Measurements from ENCODE around the gene CDK1.

Gene CDK1

DNA sequence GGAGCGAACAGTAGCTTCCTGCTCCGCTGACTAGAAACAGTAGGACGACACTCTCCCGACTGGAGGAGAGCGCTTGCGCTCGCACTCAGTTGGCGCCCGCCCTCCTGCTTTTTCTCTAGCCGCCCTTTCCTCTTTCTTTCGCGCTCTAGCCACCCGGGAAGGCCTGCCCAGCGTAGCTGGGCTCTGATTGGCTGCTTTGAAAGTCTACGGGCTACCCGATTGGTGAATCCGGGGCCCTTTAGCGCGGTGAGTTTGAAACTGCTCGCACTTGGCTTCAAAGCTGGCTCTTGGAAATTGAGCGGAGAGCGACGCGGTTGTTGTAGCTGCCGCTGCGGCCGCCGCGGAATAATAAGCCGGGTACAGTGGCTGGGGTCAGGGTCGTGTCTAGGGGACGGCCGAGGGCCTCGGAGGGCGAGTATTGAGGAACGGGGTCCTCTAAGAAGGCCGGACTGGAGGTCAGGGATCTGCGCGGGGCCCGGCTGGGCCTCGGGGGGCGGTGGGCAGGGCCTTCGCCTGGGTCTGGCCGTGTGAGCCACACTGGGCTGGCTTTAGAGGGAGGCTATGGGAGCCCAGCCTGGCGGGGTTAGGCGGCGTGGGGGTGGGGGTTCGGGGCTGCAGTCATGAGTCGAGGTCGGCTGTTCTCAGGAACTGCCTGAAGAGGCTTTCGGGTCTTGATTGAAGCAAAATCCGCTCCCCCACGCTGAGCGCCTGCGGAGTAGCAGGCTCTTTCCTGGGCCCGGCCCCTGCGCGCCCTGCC is at the start of gene CDK1:
TSS of gene CDK1 (plus strand) at position 265 of the 757 bp plus-strand sequence. CDS start 1,688 bp downstream, outside the sequence.
- peak; percentile 84 to 90 for DNase-seq

DNA sequence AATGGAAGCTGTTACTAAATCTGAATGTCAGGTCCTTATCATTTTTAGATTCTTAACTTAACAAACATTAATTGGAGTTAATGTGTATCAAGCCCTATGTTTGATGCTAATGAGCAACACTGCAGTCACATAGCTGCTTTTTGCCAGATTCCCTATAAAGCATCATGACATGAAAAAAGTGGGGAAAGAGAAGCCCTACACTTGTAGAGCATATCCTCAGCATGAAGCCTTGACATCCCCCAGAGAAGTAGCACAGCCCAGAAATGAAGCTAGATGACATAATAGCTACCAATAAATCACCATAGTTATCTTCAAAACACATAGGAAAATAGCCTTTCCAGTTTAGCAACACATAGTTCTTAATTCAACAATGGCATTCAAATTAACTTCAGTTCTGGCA is 49.2 kb upstream of the CDK1 start:
- no peak for DNase-seq

DNA sequence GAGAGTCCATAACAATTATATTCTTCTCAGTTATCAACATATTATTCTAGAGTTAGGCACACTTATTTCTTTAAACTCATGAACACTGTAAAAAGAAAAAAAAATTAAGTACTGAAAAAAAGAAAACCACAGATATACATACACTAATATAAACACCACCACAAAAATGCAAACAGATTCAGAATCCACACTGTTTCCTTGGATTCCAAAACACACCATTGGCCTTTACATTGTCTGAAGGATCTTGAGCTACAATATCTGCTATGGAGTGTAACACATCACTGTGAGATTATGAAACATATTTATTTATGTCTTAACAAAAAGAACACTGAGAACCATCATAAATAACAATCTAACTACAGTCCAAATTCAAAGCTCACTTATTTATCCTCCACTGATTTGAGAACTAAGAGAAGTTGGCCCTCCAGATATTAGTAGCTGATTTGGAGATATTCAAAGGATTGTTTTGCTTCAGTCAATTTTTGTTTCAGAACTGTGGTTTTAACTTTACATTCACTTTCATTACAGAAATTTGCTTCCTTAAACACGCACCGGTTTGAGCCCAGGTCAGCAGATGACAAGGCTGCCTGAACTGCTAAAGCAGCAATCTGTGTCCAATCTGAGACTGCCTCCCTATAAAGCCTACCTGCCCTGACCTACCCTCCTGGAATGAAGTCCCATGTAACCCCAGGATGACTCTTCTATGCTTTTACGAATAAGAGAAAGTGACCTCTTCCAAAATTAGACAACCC is 47.0 kb upstream of the CDK1 start:
- DNase-seq, result no peak

DNA sequence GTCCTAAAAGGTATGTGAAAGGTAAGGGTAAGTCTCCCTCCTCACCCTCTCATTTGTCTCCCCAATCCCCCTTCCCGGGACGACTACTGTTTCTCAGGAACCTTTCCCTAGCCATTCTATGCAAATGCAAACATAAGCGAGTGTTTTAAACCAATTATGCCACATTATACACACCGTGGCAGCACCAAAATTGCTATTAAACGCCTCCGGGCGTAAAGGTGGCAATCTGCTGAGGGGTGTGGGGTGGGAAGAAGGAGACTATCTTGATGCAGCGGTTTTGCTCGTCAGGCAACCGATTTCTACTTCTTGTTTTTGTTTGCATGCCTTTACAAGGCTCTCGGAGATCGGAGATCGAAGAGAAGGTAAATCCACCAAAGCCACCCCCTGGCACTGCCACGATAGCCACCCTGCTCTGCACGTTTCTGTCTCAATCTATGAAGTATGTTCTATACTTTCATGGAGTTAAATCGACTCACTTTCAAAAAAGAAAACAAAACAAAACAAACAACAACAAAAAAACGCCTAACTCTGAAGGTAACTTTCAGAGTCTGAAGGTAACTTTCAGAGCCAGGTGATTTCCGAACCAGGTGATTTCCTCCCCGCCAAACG is 46.0 kb upstream of the CDK1 start:
- DNase-seq, result no peak

DNA sequence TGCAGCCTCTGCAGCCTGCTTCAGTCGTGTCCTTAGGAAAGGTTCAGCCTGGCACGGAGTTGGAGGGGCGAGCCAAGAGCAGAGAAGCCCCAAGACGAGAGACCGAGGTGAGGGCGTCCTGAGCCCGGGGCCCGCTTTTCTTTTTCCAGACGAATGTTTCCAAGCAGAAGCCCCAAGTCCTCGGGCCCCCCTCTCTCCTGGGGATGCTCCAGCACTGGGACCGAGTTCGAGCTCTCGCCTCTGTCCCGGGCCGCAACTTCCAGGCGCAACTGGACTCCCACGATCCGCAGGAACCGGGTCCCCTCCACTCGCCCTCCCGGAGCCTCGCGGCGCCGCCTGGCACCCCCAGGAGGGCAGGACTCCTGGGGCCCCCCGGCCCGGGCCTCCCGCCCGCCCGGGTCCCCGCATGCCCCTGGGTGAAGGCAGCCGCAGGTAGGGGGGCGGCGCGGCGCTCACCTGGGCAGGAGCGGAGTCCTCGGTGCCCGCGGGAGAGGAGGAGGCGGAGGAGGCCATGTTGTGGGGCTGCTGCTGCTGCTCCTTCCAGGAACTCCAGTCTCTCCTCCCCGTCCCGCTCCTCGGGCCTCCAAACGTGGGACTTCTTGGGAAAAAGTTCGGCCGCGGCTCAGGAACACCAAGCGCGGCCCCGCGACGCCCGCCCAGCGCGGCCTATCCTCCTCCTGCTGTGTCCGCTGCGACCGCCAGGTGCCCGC is 45.3 kb upstream of the CDK1 start:
- DNase-seq, result no peak

DNA sequence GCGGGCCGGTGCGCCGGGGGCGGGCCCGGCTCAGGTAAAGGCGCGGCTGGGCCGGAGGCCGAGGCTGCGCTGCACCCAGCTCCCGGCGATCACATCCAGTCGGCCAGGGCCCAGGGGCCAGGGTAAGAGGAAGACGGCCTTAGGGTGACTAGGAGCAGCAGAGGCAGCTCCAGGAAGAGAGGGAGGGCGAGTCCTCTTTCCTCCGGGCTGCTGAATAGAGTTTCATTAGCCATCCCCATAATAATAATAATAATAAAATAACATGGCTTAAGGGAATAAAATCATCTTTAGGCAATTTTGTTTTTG is 44.8 kb upstream of the CDK1 start:
- DNase-seq, result no peak

DNA sequence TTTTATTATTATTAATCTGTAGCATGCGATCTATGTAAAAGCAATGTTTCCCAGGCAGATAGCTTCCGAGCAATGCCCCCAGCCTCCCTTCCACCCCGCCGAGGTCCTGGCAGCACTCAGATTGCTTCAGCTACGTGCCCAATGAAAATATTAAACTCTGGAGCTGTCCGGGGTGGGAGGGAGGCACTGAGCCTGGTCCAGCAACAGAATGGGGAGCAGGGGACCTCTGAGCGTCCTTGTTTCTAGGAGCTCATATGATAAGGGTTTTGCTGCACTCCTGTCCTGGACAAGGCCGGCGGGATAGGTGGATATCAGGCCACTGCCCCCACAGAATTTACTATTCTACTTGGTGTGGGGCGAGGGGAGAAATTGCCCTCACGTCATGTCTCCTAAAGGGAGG is 44.5 kb upstream of the CDK1 start:
- DNase-seq, result no peak

DNA sequence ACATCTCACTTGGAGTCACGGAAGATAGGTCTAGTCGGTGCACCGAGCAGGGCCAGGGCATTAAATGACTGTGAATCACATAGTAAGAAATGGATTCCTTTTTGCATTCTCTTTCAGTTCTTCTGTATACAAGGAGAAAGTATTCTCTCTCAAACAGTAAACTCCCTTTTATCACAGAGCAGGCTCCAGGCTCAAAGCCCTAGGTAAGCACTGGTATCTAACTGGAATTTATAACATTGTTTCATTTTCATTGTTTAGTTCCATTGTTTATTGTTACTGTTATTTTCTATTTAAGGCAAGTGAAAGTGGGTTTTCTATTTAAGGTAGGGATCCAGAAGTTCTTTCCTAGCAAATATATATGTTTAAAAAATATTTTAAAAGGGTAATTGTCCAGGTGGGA is 44.1 kb upstream of the CDK1 start:
- DNase-seq, result no peak

DNA sequence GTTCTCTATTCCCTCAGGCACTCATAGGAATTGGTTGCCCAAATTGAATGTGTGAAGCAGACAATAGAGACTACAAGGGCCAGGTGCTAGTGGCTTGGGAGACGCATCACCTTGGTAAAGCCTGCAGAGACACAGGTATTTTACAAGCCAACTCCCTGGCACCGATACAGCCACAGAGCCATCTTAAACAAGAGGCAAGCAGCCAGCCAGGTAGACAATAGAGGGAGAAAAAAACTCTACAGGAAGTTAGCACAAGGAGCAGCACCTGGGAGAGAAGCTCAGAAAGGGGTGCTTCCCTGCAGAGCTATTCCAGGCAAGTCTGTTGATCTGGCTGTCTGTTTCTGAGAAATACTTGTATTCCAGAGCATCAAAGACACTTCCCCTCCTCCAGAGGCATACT is 43.0 kb upstream of the CDK1 start:
- DNase-seq, result no peak

DNA sequence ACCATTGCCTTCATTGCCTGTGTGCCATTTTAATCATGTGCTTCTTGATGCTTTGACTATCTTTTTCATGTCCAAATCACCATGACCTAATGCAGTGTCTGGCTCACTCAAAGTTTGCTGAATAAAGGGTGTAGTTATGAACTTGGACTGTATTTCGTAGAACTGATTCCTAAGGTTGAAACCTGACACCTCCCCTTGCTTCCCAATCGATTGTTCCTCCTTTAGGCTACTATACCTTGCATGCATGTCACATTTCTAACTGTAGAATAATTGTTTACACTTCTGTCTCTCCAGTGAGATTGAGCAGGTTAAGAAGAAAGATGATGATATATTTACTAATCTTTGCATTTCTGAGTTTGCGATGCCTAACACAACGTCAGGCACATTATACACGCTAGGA is 41.0 kb upstream of the CDK1 start:
- no peak for DNase-seq

DNA sequence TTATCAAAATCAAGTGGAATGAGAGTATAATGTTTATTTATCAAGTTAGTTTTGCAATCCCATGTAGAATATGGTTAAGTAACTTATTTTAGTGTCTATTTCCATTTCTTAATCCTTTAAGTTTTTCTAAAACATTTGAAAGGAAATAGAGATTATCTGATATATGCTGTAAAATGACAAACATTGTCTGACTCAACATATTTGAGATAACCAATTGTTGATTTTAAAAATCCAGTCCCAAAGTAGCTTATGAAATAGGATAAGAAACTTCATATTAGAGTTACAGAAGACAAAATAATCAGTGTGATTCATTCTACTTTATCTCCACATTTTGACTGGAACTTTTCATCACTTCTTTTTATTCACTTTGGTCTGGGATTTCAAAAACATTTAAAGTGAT is 38.7 kb upstream of the CDK1 start:
- DNase-seq, result no peak

DNA sequence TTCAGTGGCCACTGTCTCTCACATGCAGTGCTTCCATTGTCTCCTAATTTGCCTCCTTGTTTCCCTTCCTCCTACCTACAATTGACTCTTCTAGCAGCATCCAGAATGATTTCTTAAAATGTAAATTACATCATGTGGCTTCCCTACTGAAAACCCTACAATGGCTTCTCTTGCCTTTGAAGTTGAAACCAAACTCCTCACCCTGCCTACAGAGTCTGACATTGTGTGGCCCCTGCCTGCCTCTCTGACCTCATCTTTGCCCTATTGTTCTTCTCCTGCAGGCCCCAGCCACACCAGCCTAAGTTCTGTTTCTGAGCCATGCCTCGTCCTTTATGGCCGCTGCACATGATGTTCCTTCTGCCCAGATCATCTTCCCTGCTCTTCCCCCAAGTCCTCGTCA is 35.8 kb upstream of the CDK1 start:
- no peak for DNase-seq

DNA sequence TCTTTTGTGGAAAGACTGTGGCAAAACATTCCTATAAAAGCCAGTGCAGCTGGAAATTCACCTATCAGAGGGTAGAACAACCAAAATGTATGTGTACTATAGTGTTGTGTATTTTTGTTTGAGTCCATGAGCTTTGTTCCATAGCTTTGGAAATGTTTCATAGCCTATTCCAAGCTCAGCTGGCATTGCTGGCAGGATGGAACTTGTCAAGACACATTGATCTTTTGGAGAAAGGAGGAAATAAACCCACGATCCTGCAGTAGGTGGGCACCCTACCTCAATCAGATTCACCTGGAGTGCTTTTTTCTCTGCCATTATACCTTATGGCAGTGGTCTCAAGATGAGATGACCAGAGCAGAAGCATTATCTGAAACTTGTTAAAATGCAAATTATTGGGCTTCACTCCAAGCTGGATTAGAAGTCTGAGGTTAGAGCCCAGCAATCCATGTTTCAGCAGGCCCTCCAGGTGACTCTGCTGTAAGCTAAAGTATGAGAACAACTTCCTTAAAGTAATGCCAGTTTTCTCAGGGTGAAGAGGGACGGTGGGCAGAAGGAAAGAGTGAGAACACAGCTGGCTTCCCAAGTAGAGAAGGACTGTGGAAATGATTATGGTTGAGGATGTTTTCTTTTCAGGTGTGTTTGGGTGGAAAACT is 30.3 kb upstream of the CDK1 start:
- no peak for DNase-seq

DNA sequence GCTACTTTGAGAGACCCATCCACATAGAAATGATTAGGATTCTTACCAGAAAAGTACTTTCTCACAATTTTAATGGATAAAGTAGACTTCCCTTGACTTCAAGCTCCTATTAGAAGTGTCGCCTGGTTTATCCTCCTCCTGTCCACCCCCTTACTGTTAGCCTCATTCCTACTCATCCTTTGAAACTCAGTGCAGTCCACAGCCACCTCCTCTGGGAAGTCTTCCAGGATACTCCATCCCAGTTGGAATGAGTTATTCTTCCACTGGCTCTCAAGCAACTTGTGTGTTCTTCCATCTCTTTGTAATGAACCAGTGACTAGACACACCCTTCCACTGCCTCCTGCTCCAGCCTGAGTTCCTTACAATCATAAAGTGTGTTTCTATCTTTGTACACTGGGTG is 25.1 kb upstream of the CDK1 start:
- no peak for DNase-seq

DNA sequence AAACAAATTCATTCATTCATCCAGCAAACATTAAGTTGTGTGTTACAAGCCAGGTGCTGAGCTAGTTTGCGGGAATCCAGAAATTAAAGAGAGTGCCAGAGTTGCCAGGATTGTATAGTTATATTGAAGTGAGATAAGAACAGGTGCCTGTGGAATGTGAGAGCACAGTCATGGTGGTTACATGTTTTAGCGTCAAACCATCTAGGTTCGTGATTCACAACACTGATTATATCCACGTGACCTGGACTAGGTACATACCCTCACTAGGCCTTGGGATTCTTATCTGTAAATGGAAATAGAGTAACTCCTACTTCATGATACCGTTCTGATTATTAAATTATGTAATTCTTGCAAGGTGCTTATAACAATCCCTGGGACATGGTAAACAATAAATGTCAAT is 24.5 kb upstream of the CDK1 start:
- DNase-seq, result no peak

DNA sequence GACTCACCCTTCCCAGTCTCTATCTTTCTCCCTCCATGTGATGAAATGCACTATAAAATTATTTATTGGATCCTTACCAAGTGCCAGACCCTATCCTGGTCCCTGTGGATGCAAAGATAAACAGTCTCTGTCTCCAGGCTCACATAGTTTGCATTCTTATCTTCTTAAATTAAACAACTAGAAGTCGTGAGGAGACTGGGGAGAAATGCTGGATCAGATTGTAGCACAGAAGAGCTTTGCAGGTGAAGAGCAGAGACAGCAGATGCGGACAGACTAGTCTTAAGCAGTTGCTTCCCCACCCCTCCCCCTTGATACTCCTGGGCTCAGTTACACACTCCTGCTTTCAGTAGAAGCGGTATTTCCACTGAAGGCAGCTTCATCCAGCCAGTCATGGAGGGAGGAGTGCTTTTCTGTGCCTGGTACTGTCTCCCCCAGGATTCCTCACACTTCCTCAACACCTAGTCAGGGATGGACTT is 20.8 kb upstream of the CDK1 start:
- no peak for DNase-seq

DNA sequence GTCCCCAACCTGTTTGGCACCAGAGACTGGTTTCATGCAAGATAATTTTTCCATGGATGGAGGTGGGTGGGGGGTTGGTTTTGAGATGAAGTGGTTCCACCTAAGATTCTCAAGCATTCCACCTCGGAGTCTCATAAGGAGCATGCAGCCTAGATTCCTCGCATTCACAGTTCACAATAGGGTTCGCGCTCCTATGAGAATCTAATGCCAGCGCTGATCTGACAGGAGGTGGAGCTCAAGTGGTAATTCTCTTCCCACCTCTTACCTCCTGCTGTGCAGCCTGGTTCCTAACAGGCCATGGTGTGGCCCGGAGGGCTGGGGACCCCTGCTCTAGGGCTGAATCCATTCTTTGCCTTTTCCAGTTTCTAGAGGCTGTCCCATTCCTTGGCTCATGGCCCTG is 19.1 kb upstream of the CDK1 start:
- DNase-seq, result no peak

DNA sequence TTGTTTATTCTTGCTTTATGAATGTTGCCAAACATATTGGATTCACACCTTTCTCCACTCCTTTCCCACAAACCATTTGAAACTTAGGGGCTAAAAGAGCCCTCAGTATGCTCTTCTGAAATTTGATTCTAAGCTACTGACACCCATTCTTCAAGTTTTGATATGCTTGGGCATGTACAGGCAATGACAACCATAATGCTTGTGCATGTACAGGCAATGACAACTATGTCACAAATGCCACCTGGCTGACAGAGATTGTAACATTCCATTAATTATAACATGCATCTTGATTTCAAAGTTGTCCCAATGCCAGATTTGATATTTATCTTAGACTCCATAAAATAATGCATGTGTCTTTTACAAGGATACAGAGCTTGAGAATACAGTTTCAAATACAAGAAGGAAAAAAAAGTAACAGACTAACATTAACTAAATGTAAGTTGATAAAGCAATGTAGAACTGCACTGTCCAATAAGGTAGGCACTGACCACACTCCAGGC is 17.5 kb upstream of the CDK1 start:
- no peak for DNase-seq

DNA sequence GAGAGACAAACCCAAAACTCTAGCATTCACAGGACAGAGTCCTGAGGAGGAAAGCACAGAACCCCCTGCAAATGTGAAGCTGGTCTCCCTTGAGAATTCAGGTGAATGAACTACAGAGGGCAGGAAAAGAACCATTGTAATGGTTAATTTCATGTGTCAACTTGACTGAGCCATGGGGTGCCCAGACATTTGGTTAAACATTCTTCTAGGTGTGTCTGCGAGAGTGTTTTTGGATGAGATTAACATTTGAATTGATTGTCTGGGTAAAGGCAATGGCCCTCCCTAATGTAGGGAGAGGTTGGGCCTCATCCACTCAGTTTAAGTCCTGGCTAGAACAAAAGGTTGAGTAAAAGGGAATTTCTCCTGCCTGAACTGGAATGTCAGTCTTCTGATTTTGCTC is 15.7 kb upstream of the CDK1 start:
- no peak for DNase-seq

DNA sequence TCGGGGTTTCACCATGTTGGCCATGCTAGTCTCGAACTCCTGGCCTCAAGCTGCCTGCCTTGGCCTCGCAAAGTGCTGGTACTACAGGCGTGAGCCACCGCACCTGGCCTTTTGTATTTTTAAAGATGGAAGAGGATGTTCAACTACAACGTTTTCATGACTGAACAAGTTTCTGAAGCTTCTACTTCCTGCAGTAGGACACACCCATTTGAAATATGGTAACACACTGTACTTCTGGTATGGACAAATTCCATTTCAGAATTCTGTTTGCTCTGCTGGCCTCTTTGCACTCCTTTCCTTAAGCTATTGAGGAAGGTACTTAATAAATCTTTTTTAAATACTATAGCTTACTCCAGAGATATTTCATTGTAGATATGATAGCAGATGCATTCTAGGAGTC is 10.9 kb upstream of the CDK1 start:
- DNase-seq, result no peak

DNA sequence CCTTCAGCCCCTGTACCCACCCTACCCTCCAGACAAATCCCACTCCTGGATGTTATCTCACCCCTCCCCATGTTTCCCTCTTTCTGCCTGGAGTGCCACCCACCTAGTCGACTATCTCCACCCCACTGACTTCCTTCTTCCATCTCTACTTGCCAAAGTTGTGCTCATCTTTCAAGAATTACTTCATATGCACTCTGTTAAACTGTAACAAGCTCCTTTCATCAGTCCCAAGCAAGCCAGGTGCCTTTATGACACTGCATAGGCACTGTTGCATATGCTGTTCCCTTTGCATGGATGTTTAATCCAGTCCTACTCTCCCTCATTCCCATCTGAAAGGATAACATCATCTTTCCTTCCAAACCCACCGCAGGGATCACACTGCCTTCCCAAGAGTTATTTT is 8.9 kb upstream of the CDK1 start:
- DNase-seq, result no peak

DNA sequence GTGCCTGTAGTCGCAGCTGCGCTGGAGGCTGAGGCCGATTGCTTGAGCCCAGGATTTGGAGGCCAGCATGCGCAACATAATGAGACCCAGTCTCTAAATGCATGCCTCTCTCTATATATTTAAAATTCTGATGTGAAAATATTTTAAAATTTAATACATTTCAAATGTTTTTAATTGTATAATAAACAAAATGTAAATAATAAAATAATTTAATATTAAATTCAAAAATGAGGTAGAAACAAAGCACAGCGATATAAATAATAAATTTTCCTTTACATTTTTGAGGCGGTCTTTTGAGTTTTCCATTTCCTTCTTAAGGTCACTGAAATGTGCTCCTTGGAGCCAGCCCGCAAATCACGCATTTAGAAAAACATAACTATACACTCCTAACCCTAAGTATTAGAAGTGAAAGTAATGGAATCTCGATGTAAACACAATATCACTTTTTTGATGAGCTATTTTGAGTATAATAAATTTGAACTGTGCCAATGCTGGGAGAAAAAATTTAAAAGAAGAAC is 523 bp upstream of the CDK1 start:
- no peak for DNase-seq
